MM.1S (cell line): ENCODE data around the gene TPRN.

Experiments used
- DNase-seq: peaks from one replicate; pipeline ENCODE4 v3.0.0-alpha.2; 2015
- H2AFZ ChIP-seq: fragments of 300-600 bp; sonication (generic); 2 replicates; pipeline ENCODE4 v1.6.0; 2016; ENCODE audit warnings: antibody characterized with exemption, low read length
- H3F3A ChIP-seq: fragments of 300-600 bp; sonication (generic); 2 replicates; pipeline ENCODE4 v1.6.1; 2016; ENCODE audit warnings: mild to moderate bottlenecking, antibody characterized with exemption, low read length, moderate library complexity, mixed read lengths; ENCODE audit not compliant: insufficient read depth
- H3K27ac ChIP-seq: fragments of 300-600 bp; sonication (generic); 2 replicates; pipeline ENCODE4 v1.5.1; 2016; ENCODE audit warnings: mild to moderate bottlenecking, low read length
- H3K27me3 ChIP-seq: fragments of 300-600 bp; sonication (generic); replicated peaks from 2 replicates; pipeline ENCODE4 v1.6.0; 2016; ENCODE audit warnings: low read length; ENCODE audit not compliant: insufficient read depth
- H3K36me3 ChIP-seq: fragments of 300-600 bp; sonication (generic); replicated peaks from 2 replicates; pipeline ENCODE4 v1.6.1; 2016; ENCODE audit warnings: mild to moderate bottlenecking, low read length, mixed read lengths; ENCODE audit not compliant: insufficient read depth
- H3K4me1 ChIP-seq: fragments of 300-600 bp; sonication (generic); 2 replicates; pipeline ENCODE4 v1.6.1; 2016; ENCODE audit warnings: low read length, mixed read lengths
- H3K4me2 ChIP-seq: fragments of 300-600 bp; sonication (generic); 2 replicates; pipeline ENCODE4 v1.6.0; 2016; ENCODE audit warnings: low read depth, low read length
- H3K4me3 ChIP-seq: fragments of 300-600 bp; sonication (generic); 2 replicates; pipeline ENCODE4 v1.5.1; 2016; ENCODE audit warnings: low read length, mixed read lengths
- H3K79me2 ChIP-seq: fragments of 300-600 bp; sonication (generic); 2 replicates; pipeline ENCODE4 v1.6.1; 2016; ENCODE audit warnings: mixed run types, low read length, mixed read lengths
- H3K9ac ChIP-seq: fragments of 300-600 bp; sonication (generic); 2 replicates; pipeline ENCODE4 v1.6.1; 2016; ENCODE audit warnings: low read length, mixed read lengths
- H3K9me2 ChIP-seq: fragments of 300-600 bp; sonication (generic); replicated peaks from 2 replicates; pipeline ENCODE4 v1.6.1; 2016; ENCODE audit warnings: mild to moderate bottlenecking, low read length, mixed read lengths; ENCODE audit not compliant: insufficient read depth
- H3K9me3 ChIP-seq: fragments of 300-600 bp; sonication (generic); replicated peaks from 2 replicates; pipeline ENCODE4 v1.6.1; 2016; ENCODE audit warnings: mild to moderate bottlenecking, low read length, mixed read lengths; ENCODE audit not compliant: insufficient read depth
- H4K20me1 ChIP-seq: fragments of 300-600 bp; sonication (generic); 2 replicates; pipeline ENCODE4 v1.6.1; 2016; ENCODE audit warnings: mild to moderate bottlenecking, low read length, moderate library complexity, mixed read lengths; ENCODE audit not compliant: insufficient read depth
- CTCF ChIP-seq: fragments of 300-600 bp; sonication (generic); IDR thresholded peaks from 2 replicates; pipeline ENCODE4 v1.5.1; 2016; ENCODE audit warnings: antibody characterized with exemption, low read length, mixed read lengths
- EZH2 ChIP-seq: fragments of 300-600 bp; sonication (generic); optimal IDR thresholded peaks from 2 replicates; pipeline ENCODE3; 2017; ENCODE audit warnings: low read depth, mild to moderate bottlenecking, antibody characterized with exemption, low read length, mixed read lengths
- EZH2phosphoT487 ChIP-seq: fragments of 300-600 bp; sonication (generic); IDR thresholded peaks from 2 replicates; pipeline ENCODE4 v1.6.1; 2018; ENCODE audit warnings: antibody characterized with exemption, low read length

Gene TPRN

GRCh38 chr9:137157618-137158415, 42.7 kb downstream of the TPRN start:
- H2AFZ ChIP-seq: no peak overlapping the region
- no peaks in the 10 kb centered on the region for H3K9me2 ChIP-seq
- no peak overlapping the region for H3K4me2 ChIP-seq
- no peaks in the 10 kb centered on the region for H3K79me2 ChIP-seq
- no peaks in the 10 kb centered on the region for H3K36me3 ChIP-seq
- no peaks in the 10 kb centered on the region for H3K9me3 ChIP-seq
- H3F3A ChIP-seq: no peaks in the 10 kb centered on the region
- H3K4me3 ChIP-seq: no peak overlapping the region
- peaks cover 23% of the 10 kb centered on the region for H3K4me1 ChIP-seq
- H3K27me3 ChIP-seq: peaks cover 49% of the 10 kb centered on the region
- H4K20me1 ChIP-seq: no peaks in the 10 kb centered on the region
- no peak overlapping the region for H3K9ac ChIP-seq
- peak; percentile 3 for DNase-seq
- no peak overlapping the region for H3K27ac ChIP-seq
- TF ChIP-seq CTCF (no peak), EZH2phosphoT487 (no peak), EZH2 (no peak)

- Histone ChIP-seq H3K36me3 (no peaks in the 10 kb centered on the region), H3K27ac (no peak overlapping the region), H3K27me3 (peaks cover 44% of the 10 kb centered on the region), H3F3A (0 out of 2 replicates have a peak, but pooled peaks cover 4% of the 10 kb centered on the region), H3K9me2 (no peaks in the 10 kb centered on the region), H3K9ac (no peak overlapping the region), H4K20me1 (no peaks in the 10 kb centered on the region), H3K4me1 (peaks cover 23% of the 10 kb centered on the region), H3K4me2 (peak overlapping the region; percentile 60; the same call in 1 of the 2 replicates), H3K4me3 (peak overlapping the region; percentile 36; the same call in 1 of the 2 replicates), H3K79me2 (no peaks in the 10 kb centered on the region), H2AFZ (peak overlapping the region; percentile 48; the same call in 1 of the 2 replicates), H3K9me3 (no peaks in the 10 kb centered on the region)
- peak; percentile 17 for DNase-seq
- TF ChIP-seq CTCF (no peak), EZH2 (no peak), EZH2phosphoT487 (no peak)
These were observed 43.8 kb downstream of the TPRN start for GRCh38 chr9:137156567-137157375.

GRCh38 chr9:137152844-137153405, 47.6 kb downstream of the TPRN start:
- TF ChIP-seq EZH2phosphoT487: no peak
- TF ChIP-seq EZH2: no peak
- no peak for TF ChIP-seq CTCF

More at GRCh38 chr9:137152844-137153405, 47.6 kb downstream of the TPRN start:
- Histone ChIP-seq H3K27ac (no peak overlapping the region), H3K4me3 (no peak overlapping the region), H3K9ac (no peak overlapping the region), H3K27me3 (peaks cover 16% of the 10 kb centered on the region), H3K9me3 (no peaks in the 10 kb centered on the region), H2AFZ (no peak overlapping the region), H3F3A (peaks cover 13% of the 10 kb centered on the region; the same call in 1 of the 2 replicates), H3K4me1 (peaks cover 8% of the 10 kb centered on the region), H3K79me2 (no peaks in the 10 kb centered on the region), H4K20me1 (no peaks in the 10 kb centered on the region), H3K9me2 (no peaks in the 10 kb centered on the region), H3K4me2 (no peak overlapping the region), H3K36me3 (no peaks in the 10 kb centered on the region)
- DNase-seq: peak; percentile 5
